GM21381 (cell line): ENCODE data around the gene POLRMT.
"Not testable (repeated sequence)": the region's sequence is repeated elsewhere in the genome, so short reads cannot be mapped to it uniquely, and the experiment has no call there.

Experiments
- ATAC-seq: cut with Tn5 transposase; IDR thresholded peaks from one replicate; pipeline ENCODE4 v1.9.1; 2021; ENCODE audit warnings: mild to moderate bottlenecking, moderate library complexity; ENCODE audit not compliant: unreplicated experiment

Gene POLRMT

DNA sequence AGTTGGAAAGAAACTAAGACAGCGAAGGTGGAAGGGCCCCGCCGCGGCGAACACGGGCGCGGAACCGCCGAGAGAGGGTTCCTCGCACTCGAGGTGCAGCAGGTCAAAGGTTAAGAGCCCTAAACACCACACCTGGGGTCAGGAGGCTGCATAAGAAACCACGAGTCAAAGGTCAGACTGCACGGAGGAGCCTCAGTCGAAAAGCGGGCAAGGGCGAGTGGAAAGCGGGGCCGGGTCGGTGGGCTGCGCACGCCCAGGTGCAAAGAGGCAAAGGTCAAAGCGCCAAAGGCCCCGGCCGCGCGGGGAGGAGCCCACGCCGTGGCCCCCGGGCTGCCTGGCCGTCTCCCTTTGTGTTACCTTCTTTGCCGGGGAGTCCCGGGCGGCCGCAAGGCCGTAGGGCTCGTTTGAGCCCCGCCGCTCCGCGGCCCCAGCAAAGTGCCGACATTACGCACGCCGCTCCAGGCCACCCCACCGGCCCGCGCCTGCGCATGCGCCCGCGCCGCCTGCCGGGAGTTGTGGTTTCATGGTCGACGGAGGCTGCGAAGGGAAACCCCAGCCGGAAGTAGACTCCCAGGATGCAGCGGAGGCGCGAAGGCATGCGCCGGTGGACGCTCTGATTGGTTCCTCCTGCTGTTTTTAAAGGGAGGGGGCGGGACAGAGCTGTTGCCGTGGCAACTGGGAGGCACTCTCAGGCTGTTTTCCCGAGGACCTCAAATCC lies at the start of gene POLRMT:
TSS of gene POLRMT (minus strand) at position 470 of the 718 bp plus-strand sequence. CDS start at position 445, 25 bp downstream.
- ATAC-seq: peak; percentile 76

DNA sequence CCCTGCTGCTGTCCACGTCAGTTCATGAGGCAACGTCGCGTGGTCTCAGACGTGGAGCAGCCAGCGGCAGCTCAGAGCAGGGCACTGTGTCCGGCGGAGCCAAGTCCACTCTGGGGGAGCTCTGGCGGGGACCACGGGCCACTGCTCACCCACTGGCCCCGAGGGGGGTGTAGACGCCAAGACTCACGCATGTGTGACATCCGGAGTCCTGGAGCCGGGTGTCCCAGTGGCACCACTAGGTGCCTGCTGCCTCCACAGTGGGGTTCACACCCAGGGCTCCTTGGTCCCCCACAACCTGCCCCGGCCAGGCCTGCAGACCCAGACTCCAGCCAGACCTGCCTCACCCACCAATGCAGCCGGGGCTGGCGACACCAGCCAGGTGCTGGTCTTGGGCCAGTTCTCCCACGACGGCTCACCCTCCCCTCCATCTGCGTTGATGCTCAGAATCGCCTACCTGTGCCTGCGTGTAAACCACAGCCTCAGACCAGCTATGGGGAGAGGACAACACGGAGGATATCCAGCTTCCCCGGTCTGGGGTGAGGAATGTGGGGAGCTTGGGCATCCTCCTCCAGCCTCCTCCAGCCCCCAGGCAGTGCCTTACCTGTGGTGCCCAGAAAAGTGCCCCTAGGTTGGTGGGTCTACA lies 49.5 kb upstream of the POLRMT start:
- no peak for ATAC-seq

DNA sequence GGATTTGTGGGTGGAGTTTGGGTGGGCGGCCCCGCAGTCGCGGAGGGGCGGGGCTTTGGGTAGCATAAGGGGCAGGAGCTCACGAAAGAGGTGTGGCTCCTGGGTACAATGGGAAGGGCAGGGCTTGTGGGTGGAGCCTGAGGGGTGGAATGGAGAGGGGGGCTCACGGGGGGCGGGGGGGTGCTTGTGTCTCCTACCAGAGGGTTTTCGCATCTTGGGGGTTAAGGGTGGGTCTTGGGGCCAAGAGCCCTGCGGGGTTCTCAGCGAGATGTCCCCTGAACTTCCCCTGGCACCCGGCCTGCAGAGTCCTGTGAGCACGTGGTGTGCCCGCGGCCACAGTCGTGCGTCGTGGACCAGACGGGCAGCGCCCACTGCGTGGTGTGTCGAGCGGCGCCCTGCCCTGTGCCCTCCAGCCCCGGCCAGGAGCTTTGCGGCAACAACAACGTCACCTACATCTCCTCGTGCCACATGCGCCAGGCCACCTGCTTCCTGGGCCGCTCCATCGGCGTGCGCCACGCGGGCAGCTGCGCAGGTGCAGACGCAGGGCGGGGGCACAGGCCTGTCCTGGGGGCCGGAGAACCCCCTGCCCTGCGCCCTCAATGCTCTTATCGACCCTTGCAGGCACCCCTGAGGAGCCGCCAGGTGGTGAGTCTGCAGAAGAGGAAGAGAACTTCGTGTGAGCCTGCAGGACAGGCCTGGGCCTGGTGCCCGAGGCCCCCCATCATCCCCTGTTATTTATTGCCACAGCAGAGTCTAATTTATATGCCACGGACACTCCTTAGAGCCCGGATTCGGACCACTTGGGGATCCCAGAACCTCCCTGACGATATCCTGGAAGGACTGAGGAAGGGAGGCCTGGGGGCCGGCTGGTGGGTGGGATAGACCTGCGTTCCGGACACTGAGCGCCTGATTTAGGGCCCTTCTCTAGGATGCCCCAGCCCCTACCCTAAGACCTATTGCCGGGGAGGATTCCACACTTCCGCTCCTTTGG lies 48.0 kb upstream of the POLRMT start:
- no peak for ATAC-seq

DNA sequence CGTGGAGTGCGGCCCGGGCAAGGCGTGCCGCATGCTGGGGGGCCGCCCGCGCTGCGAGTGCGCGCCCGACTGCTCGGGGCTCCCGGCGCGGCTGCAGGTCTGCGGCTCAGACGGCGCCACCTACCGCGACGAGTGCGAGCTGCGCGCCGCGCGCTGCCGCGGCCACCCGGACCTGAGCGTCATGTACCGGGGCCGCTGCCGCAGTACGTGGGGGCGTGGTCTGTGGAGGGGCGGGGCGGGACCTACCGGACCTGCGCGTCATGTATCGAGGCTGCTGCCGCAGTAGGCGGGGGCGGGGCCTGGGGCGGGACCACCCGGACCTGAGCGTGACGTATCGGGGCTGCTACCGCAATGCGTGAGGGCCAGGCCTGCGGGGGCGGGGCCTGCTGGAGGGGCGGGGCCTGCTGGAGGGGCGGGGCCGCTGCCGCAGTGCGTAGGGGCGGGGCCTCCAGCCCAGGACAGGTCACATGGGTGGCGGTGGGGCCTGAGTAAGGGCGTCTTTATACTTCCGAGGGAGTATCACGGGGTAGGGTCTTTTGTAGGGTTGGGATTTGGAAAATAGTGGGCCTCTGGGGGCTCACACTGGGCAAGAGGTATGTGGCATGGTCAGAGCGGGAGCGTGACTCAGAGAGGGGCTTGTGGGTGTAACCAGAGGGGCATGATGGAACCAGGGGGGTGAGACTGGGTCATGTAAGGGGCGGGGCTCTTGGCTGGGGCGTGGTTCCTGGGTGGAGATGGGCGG lies 47.1 kb upstream of the POLRMT start:
- ATAC-seq: peak; percentile 71

DNA sequence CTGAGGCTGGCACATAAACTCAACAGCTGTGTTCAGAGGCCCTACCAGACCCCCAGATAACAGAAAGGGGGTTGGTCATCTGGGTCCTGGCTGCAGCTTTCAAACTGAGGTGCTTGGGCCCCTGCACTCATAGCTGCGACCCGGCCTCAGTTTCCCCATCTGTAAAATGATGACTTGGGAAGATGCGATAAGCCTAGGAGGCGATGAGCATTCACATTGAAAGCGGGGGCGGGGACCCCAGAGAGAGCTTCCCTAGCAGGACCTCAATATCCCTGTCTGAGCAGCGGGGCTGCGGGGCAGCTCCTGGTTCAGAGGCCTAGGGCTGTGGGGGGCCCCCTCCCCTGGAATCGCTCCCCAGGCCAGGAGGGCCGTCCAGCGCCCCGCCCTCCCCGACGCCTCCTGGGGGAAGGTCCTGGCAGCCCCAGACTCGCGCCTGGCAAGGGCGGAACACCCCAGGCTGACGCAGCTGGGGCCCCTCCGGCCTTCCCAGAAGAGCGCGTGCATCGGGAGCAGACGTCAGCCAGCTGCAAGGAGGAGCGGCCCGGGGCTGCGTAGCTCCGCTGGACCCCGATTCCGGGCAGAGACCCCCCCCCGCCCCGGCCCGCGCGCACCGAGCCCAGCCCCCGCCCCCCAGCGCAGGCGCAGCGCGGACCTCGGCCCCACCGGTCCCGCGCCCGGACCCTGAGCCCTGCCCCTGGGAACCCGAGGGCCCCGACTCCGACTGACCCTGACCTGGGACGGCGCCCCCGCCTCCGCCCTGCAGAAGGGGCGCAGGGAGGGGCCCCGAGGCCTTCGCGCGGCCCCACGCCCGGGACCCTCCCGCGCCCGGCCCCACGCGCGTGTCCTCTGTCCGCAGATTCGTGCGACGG lies 46.3 kb upstream of the POLRMT start:
- ATAC-seq: peak; percentile 14

DNA sequence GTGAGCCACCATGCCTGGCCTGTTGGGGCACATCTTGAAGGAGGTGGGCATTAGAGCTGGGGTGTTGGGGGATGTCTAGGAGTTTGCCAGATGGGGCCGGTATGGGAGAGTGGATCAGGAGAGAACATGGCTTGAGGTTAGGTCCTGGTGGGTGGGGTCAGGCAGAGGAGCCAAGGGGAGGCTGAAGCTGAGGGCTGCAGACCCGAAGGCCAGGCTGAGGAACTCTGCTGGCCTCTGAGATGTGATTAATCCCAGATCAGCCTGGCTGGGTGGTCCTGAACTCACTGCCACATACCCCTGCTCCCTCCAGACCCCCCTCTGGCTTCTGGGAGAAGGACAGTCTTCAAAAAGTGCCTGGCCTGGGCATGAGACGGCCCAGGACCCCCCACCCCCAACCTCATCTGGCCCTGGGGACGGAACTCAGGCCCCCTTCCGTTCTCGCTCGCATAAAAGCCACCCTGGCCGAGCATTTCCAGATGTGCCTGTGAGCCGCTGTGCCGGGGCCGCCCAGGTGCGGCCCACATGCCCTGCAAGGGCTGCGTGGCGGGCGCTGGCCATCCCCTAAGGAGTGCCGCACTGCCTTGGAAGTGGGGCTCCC lies 45.6 kb upstream of the POLRMT start:
- no peak for ATAC-seq

DNA sequence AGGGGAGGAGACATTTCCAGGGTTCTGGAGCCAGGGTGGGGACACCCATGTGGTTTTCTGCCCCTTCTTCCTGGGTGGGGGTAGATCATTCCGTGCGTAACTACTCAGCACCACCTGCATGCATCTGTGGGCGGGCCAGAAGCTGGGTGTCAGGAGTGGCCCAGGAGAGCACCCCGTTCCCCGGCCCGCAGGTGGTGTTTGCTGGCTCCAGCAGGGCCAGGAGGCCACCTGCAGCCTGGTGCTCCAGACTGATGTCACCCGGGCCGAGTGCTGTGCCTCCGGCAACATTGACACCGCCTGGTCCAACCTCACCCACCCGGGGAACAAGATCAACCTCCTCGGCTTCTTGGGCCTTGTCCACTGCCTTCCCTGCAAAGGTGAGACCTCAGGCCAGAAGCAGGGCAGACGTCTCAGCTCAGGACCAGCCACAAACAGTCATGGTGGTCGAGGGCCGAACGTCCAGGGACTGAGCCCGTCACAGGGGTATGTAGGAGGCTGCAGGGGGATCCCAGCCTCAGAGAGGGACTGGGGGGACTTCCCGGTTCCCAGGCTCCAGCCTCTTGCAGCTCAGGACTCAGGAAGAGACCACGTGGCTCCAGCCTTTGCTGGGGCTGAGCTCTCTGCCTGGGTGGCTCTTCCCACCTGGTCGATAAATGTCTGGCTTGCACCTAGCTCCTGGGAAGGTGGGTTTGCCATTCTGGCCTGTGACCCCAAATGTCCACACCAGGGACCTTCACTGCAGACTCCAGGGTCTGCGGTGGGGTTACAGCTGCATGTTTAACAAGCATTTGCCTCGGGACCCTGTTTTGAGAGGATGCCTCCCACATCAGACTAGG lies 44.5 kb upstream of the POLRMT start:
- no peak for ATAC-seq

DNA sequence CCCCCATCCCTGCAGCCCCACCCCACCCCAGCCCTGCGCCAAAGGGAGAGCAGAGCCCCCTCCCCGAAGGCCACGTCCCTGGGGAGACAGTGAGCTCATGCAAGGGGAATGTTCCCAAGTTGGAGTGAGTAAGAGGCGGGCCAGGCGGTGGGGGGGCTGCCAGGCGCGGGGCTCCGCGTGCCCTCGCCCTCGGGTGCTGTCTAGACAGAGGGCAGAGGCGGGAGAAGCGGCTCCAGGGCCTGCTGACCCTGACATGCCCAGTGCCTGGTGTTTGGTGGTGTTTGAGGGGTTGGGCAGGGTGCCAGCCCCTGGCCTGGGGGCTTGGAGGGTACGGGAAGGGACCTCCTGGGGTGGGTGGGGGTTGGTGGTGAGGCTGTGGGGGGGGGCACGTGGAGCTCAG lies 43.9 kb upstream of the POLRMT start:
- no peak for ATAC-seq

DNA sequence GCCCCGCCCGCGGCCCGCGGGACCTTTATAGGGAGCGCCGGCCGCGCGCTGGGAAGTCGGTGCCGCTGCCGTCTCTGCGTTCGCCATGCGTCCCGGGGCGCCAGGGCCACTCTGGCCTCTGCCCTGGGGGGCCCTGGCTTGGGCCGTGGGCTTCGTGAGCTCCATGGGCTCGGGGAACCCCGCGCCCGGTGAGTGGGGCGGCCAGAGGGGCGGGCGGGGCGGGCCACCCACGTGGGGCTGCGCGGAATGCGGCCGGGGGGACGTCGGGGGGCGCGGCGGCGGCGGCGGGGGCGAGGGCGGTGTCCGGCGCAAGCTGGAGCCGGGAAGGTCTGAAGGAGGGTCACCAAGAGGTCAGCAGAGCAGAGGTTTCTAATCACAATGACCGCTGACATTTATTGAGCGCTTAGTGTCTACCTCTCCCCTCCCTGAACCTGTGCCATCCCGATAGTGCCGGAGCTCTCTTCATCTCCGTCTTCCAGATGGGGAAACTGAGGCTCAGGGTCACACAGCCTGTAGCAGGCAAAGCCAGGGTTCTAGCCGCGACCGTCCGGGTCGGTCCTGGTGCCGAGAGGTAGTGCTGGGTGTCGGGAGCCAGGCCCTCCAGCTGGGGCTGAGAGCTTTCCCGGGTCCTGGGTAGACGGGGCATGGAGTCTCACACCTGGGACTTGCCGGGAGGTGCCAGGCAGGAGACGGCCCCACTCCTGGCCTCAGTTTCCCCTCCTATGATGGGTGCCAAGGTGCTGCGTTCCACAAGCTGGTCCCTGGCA lies 43.2 kb upstream of the POLRMT start, which contains the start of gene FSTL3:
TSS of gene FSTL3 (plus strand) at position 54 of the 767 bp plus-strand sequence. CDS start at position 86, 32 bp downstream.
- ATAC-seq: no peak

DNA sequence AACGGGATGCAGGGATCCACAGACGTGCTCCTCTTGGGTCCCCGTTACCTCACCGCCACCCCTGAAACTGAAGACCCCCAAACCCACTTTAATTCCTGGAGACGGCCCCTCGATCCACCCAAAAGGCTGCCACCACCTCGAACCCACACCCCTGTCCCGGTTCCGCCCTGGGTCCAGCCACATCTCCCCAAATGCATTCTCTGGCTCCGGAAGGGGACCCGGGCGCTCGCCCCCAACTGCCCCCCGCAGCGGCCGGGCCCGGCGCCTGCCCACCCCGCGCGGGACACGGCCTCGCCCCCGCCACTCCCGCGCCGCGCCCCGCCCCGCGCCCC lies 42.6 kb upstream of the POLRMT start:
- no peak for ATAC-seq

DNA sequence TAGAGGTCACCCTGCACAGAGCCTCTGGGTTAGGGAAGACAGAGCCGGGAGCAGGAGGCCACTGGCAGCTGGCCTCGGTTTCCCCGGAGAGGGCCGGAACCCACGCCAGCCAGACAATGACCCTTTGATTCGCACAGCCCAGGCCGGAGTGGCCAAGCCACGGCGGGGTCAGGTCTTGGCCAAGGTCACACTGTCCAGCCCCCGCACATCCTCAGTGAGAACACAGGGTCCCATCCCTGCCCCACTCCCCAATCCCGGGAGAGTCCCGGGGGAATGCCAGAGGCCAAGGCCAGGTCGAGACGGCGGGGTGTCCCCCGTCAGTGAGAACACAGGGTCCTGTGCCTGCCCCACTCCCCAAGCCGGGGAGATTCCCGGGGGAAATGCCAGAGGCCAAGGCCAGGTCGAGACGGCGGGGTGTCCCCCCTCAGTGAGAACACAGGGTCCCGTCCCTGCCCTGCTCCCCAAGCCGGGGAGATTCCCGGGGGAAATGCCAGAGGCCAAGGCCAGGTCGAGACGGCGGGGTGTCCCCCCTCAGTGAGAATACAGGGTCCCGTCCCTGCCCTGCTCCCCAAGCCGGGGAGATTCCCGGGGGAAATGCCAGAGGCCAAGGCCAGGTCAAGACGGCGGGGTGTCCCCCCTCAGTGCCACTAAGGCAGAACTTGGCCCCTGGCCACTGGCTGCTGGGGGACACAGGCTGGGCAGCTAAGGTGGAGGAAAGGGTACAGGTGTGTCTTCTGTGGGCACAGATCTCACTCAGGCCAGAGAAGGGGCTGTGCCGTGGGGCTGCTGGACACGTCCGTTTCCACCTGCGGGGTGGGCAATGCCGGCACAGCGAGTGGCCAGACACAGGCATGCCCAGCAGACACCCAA lies 41.2 kb upstream of the POLRMT start:
- ATAC-seq: no peak

DNA sequence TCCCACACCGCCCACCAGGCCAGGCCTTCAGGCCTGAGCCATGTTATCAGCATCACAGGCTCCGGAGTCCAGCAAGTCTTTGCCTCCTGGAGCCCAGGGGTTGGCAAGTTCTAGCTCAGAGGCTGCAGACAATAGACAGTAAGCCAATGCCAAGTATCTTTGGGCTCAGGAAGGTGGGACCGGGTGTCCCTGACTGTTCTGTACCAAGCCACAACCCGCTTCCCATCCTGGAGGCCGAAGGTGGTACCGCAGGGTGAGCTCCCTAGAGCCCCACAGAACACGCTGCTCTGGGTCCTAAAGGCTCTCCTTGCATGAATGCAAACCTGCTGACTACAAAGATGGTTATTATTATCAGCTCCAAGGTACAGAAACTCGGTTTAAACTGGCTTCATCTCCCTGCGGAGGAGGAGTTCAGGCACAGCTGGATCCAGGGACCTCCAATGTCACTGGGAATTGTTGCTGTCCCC lies 37.3 kb upstream of the POLRMT start:
- no peak for ATAC-seq

DNA sequence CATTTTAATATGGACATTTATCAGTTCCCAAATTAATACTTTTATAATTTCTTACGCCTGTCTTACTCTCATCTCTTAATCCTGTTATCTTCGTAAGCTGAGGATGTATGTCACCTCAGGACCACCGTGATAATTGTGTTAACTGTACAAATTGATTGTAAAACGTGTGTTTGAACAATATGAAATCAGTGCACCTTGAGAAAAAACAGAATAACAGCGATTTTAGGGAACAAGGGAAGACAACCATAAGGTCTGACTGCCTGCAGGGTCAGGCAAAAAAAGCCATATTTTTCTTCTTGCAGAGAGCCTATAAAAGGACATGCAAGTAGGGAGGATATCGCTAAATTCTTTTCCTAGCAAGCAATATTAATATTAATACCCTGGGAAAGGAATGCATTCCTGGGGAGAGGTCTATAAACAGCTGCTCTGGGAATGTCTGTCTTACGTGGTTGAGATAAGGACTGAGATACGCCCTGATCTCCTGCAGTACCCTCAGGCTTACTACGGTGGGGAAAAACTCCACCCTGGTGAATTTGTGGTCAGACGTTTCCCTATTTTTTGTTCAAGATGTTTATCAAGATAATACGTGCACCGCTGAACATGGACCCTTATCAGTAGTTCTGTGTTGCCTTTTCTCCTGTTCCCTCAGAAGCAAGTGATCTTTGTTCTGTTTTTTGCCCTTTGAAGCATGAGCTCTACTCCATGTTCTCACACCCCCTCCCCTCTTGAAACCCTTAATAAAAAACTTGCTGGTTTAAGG lies 35.5 kb upstream of the POLRMT start:
- ATAC-seq: not testable (repeated sequence)

DNA sequence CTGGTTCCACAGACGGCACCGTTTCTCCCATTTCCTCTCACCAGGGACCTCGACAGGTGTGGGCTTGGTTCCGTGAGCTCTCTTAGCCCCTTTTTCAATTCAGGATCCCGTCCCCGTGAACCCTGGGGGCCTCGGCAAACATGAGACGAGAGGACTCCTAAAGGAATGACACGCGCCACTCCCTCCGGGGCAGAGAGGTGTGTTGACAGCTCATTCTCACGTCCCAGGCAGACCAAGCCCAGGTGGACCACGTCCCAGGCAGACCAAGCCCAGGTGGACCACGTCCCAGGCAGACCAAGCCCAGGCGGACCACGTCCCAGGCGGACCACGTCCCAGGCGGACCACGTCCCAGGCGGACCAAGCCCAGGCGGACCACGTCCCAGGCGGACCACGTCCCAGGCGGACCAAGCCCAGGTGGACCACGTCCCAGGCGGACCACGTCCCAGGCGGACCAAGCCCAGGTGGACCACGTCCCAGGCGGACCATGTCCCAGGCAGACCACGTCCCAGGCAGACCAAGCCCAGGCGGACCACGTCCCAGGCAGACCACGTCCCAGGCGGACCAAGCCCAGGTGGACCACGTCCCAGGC lies 33.7 kb upstream of the POLRMT start:
- not testable (repeated sequence) for ATAC-seq

DNA sequence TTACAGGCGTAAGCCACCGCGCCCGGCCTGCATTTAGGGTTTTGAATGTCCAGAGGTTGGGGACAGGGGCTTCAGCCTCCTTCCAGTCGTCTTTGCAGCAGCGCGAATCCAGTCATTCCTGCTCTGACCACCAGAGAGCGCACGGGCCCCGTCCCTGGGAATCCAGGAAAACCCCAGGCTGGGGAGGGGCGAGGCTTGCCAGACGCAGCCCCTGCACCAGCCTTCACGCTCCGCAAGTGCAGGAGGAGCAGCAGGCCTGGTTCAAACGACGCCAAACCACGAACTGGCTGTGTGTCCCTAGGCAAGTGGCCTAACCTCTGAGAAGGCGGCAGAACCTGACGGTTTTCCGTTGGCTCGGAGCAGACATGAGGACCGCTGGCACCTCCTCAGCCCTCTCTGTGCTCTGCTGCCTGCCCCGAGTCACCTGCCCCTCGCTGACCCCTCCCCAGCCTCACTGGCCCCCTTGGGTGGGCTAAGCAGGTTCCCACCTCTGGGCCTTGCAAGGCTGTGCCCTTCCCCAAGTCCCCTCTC lies 31.6 kb upstream of the POLRMT start:
- ATAC-seq: no peak
